ENCODE measurements around the gene ADGRD1.

GRCh38 chr12:131171029-131171428 lies 217.3 kb downstream of the ADGRD1 start:
- no peak for TF ChIP-seq GATA2 (IDR thresholded peaks at IDR 0.05; ENCODE audit: low read depth, low read length)
- no peak for TF ChIP-seq GATA3 (IDR thresholded peaks at IDR 0.05; ENCODE audit: low read depth, low read length)

Data from SH-SY5Y (cell line).